NOMO-1 (cell line): ENCODE results near the gene ZBP1.

Source experiments
- DNase-seq, 2 experiments: peaks; one replicate each; lab custom pipeline; 2025; ENCODE audit not compliant: unreplicated experiment in 2 of 2; lab: John Stamatoyannopoulos, UW

Gene ZBP1

DNA sequence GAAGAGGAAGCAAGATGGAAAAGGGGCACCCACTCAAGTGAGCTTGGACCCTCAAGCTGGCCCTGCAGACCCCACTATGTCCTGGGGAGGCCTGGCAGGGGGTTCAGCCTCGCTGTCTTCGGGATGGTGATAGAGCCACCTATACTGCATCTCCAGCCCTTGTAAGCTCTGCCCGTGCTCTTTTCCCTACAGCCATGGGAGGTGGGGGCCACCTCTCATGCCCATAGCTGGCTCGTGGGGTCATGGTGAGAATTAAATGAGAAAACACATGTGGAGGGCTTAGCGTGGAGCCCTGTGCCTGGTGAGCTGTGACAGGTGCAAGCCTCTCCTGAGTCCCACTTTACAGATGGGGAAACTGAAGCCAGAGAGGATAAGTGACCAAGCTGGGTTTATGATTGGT, 31.6 kb downstream of the ZBP1 start:
- DNase-seq = no peak

- DNase-seq = no peak
Measured at GRCh38 chr20:57587989-57588377, 32.2 kb downstream of the ZBP1 start.

GRCh38 chr20:57587278-57587988, 32.8 kb downstream of the ZBP1 start:
- DNase-seq = no peak

GRCh38 chr20:57586943-57587277, 33.3 kb downstream of the ZBP1 start:
- no peak for DNase-seq

GRCh38 chr20:57586370-57586793, 33.8 kb downstream of the ZBP1 start:
- DNase-seq = no peak

DNA sequence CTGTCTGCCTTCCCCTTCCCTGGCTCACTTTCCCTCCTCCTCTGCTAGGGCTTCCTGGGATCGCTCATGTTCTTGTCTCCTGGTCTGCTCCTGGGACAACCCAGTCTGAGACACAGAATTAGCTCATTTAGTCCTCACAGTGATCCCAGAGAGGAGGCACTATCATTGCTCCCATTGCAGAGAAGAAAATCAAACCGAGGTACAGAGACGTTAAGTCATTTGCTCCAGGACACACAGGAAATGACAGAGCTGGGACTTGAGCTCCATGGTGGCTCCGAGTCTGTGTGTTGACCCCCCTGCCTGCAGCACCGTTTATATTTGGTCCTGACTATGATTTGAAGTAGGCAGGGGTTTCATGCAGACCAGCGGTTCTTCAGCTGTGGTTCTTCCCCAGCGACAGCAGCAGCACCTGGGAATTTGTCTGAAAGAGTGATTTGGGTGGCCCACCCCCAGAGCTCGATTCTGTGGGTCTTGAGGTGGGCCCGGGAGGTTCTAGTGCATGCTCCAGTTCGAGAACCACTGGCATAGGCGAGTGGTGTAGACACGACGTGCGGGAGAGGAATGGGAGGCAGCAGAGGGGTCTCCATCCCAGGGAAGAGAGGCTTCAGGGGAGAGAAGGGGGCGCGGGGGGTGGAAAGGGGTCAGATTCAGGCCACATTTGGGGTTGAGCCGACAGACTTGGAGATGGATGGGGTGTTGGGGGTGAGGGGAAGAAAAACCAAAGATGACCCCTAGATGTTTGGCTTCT, 34.6 kb downstream of the ZBP1 start:
- DNase-seq = no peak

GRCh38 chr20:57584768-57585461, 35.3 kb downstream of the ZBP1 start:
- no peak for DNase-seq

- no peak for DNase-seq
Measured at GRCh38 chr20:57583289-57584257, 36.7 kb downstream of the ZBP1 start.

- DNase-seq = no peak
Measured at GRCh38 chr20:57582432-57583288, 37.6 kb downstream of the ZBP1 start.

DNA sequence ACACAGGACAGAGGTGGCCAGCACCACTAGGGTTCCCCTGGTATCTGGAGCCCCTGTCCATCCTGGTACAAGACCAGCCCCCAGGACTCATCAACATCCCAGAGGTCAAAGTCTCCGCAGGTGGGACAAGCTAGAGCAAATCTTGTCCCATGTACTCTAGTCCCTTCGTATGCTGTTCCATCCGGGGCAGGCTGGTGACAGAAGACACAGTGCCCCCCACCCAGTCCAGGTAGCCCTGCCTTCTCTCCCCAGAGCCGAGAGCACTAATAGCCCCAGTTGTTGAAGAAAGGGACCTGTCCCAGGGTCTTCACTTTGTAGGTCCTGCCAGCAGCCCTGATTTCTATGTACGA, 38.2 kb downstream of the ZBP1 start:
- no peak for DNase-seq

DNA sequence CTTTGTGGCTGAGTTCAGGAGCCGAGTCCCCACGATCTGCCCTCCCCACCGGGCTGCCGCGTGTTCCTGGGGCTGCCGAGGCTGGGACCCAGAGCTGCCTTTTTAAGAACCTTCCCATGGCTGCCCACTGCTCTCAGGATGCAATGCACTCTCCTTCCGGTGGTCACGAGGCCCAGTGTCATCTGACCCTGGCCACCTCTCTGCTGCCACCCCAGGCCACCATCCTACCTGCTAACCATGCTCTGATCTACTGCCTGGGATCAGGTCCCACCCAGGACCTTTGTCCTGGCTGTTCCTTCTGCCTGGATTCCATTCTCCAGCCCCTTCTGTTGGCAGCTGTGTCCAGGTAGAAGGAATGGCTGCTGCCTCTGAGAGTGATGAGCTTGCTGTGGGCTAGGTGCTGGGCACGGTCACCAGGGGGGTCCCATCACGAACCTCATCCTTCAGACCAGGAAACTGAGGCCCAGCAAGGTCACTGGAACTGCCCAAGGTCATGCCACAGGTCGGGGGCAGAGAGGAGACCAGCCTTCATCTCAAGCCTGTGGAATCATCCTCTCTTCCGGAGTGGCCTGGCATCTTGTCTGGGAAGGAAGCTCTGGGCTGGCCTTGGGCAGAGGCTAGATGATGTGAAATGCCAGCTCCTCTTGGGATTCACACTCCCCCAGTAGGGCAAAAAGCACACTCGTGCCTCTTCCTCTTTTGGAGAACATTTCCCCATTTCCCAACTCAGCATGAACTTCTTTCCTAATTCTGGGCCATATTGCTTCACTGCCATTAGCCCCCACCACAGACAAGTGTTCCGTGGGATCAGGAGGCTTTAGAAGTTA, 38.8 kb downstream of the ZBP1 start:
- peak; percentile 40 to 54 for DNase-seq

DNA sequence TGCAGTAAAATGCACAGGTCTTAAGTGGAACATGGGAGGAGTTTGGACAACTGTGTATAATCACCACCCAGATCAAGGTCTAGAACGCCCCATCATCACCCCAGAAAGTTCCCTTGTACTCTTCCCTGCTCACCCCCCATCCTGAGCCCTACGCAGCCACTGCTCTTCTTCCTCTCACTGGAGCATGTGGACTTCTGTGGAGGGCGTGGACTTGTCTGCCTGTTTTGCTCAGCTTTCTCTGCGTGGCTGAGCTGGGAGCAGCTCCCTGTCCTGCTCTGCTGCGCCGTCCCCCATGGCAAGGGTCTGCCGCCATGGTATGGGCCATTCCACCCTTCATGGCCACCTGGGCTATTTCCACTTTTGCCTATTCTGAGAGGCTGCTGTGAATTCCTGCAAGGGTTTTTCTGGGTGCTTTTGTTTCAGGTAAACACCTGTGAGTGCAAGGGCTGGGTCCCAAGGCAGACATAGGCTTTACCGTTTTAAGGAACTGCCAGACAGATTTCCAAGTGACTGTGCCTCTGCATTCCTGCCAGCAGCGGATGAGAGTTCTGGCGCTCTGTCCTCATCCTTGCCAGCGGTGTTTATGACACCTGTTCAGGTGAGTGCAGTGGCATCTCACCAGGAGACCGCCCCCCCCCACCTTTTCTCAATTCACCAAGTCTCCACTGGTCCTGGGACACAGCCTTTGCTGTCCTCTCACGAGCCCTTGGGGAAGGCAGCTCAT, 39.6 kb downstream of the ZBP1 start:
- no peak for DNase-seq

DNA sequence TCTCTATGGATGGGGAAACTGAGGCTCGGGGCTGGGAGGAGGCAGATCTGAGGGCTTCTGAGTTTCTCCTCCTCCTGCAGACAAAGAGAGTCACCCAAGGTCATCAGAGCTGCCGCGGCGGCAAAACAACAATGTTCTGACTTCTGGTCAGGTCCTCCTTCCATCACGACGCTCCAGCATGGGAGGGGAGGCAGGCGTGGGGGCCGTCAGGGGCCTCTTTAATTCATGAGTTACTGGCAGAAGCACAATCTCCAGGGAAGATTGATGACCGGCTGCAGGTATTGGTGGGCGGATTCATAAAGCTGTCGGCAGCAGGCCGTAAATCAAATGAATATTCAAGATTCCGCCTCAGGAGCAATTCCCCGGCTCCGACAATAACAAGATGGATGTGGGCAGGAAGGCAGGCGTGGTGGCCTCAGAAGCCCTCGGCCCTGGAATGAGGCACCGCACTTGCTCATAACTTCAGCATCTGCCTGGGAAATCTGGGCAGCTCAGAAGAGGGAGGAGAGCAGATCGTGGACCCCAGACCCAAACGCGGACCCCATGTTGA, 40.3 kb downstream of the ZBP1 start:
- DNase-seq = no peak

DNA sequence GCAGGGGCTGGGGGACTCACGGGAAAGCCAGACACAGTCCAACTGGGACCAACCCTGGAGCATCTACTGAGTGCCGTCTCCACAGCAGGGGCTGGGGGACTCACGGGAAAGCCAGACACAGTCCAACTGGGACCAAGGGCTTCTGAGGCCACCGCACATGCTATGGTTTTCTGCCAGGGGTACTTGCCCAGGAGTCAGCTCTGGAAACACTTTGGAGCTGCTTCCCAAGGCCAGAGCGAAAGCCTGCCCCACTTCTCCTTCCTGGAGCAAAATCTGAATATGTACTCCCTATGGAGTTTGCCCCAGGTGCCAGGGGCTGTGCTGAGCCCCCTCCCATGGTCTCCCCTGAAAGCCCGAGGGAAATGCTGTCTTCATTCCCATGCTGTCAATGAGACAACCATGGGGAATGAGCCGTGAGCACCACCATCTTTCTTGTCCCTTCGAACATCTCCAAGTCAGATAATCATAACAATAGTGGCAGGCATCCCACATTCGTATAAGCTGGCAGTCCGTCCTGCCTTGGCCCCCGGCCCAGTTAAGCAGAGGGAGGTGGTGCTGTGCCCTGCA, 40.8 kb downstream of the ZBP1 start:
- no peak for DNase-seq

DNA sequence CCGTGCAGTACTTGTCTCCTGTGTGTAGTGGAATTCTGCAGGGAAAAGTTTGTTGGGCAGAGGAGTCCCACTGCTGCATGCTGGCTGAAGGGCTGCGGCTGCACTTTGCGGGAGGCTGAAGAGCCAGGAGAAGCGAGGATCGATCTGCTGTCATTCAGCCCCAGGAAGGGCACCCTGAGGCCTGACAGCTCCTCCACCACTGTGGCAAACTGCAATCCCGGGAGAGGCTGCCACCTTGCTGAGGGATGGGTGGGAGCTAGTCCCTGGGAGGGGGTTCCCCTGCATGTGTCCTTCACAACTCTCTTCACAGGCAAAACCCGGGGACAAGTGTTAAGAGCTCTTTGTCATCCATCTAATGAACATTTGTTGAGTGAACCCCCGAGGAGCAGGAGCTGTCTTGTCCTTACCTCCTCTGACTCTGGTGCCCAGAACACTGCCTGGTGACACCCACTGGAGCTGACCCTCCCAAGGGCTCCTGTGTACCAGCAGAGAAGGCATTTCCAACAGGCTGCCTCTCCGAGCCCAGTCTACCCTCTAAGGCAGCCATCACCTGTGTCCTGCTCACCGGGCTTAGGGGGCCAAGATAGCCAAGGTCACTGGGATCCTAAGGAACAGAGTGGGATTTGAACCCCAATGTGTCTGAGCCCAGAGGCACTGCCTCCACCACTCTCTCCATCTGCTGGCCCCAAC, 41.6 kb downstream of the ZBP1 start:
- no peak for DNase-seq

DNA sequence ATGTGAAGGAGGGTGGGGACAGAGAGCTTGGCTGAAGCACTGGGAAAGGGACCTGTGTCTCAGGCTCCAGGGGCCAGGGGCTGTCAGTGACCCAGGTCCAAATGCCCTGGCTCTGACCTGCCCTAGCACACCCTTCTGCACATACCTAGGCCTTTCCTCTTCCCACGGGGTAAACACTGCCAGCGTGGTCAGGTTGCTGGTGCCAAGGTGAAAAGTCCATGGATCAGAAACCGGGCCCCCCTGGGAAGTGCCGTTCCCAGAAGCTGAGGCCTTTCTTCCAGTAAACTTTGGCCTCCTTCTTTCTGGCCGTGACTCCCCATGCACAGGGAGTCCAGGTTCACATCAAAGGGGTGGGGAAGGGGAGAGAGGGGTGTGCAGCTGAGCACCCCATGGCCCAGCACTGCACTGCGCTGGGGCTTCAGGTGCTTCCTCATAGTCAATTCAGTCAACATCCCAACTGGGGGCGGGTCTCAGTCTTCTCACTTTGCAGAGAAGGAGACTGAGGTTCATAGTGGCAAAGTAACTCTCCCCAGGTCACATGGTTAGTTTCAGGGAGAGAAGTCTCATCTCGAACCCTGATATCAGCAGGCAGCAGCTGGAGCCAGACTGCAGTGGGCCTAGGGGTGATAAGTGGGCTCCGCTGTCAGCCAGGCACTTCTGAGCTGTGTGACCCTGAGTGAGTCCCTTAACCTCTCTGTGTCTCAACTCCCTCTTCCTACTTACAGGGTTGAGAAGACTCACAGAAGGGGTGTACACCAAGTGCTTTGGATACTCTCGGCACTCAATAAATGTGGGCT, 42.3 kb downstream of the ZBP1 start:
- no peak for DNase-seq
